Esophagus muscularis mucosa (tissue), 4 donors: ENCODE data around the gene BRSK2. TPM values are rescaled to one million over a fixed set of nuclear protein-coding genes. Genes with fewer than 3 reads are reported as not detected.

ENCODE experiments used
- DNase-seq: peaks from one replicate; pipeline ENCODE4 v3.0.0-alpha.2; 2017; ENCODE audit errors: extremely low spot score
- H3K27ac ChIP-seq, 4 donors: fragments of 200-600 bp; sonication (generic); replicated peaks in 1 of 4; 1 replicate in 3 of 4; 2 replicates in 1 of 4; pipeline ENCODE4 v1.5.1; 2016 to 2019; ENCODE audit warnings: mild to moderate bottlenecking in 1 of 4
- H3K27me3 ChIP-seq, 4 donors: fragments of 200-600 bp; sonication (generic); one replicate each; pipeline versions ENCODE4 v1.5.1 to v1.6.0; 2016 to 2019
- H3K36me3 ChIP-seq, 4 donors: fragments of 200-600 bp; sonication (generic); one replicate each; pipeline ENCODE4 v1.5.1; 2016 to 2019
- H3K4me1 ChIP-seq, 4 donors: fragments of 200-600 bp; sonication (generic); one replicate each; pipeline ENCODE4 v1.5.1; 2016 to 2019
- H3K4me3 ChIP-seq, 4 donors: fragments of 200-600 bp; sonication (generic); 1 replicate in 2 of 4; 2 replicates in 2 of 4; pipeline ENCODE4 v1.5.1; 2016 to 2019; ENCODE audit warnings: mild to moderate bottlenecking in 4 of 4, moderate library complexity in 1 of 4
- H3K9me3 ChIP-seq, 4 donors: fragments of 200-600 bp; sonication (generic); 1 replicate in 3 of 4; 2 replicates in 1 of 4; pipeline ENCODE4 v1.5.1; 2016 to 2019
- CTCF ChIP-seq, 3 experiments: fragments of 200-600 bp in 2 of 3; fragments of 450-650 bp in 1 of 3; sonication (generic) in 2 of 3; IDR thresholded peaks; one replicate each; pipeline ENCODE4 v1.5.1; 2017 to 2019; ENCODE audit warnings: antibody characterized with exemption in 3 of 3, mild to moderate bottlenecking in 2 of 3, moderate library complexity in 1 of 3
- EP300 ChIP-seq: sonication (generic); formaldehyde crosslinking; IDR thresholded peaks from one replicate; pipeline ENCODE4 v1.6.1; 2017; ENCODE audit warnings: antibody characterized with exemption
- POLR2A ChIP-seq: fragments of 450-650 bp; IDR thresholded peaks from one replicate; pipeline ENCODE4 v1.6.1; 2017; ENCODE audit warnings: antibody characterized with exemption, moderate library complexity, mild to moderate bottlenecking, low read depth
- POLR2AphosphoS5 ChIP-seq, 2 donors: sonication (generic); formaldehyde crosslinking; IDR thresholded peaks; one replicate each; pipeline ENCODE4 v1.6.1; 2017; ENCODE audit warnings: antibody characterized with exemption in 2 of 2
- WGBS: methylation state at CpG from one replicate; pipeline ENCODE4 v1.1.5; 2018; 5-methylcytosine and 5-hydroxymethylcytosine counted together
- intact Hi-C: fragments of 100-400 bp; cut with DNase I; formaldehyde crosslinking; loops from one replicate; pipeline ENCODE4 v1.15.1; 2023
- total RNA-seq, 4 donors: library from RNA; depleted of rRNA; stranded (reverse); fragments of >200 nt; gene quantifications; one replicate each; pipeline versions ENCODE4 v1.1.0 to v1.2.1, GENCODE V29; 2016

BRSK2 gene
- total RNA-seq, 4 donors from 2014 or later, result 1.0 to 3.3 (median 2.8) TPM

DNA sequence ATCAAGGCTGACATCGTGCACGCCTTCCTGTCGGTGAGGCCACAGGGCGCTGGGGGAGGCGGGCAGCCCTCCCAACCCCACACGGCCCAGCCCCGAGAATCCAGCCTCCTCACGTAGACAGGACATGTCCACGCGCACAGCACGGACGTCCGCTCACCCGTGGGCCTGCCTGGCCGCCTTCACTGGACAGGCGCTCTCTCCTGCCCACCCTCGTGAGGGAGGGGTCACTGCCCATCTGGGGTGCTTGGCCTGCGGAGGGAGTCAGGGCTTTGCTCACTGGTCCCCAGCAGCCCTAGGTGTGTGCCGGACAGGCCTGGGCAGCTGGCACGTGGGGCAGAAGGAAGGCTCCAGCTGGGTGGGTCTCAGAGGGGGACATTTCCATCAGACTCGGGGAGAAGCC lies 64.8 kb downstream of the BRSK2 start:
- Histone ChIP-seq H3K36me3 (peaks cover 0 to 6% (median 0%) of the 10 kb centered on the region in 4 donors), H3K4me3 (no peak overlapping the region), H3K4me1 (peaks cover 16 to 47% (median 34%) of the 10 kb centered on the region in 4 donors), H3K27ac (no peak overlapping the region), H3K9me3 (no peaks in the 10 kb centered on the region), H3K27me3 (peaks cover 0 to 16% (median 0%) of the 10 kb centered on the region in 4 donors)
- no peak for DNase-seq
- TF ChIP-seq POLR2AphosphoS5 (IDR thresholded peaks at IDR 0.05) (no peak), EP300 (no peak), CTCF (IDR thresholded peaks at IDR 0.05) (no peak), POLR2A (no peak)
- WGBS, result 76% methylated on average over 16 of the region's 21 CpGs
- intact Hi-C loops, result loop anchor here (2.0 kb wide), 1 partner anchor 60 kb away; no protein-coding TSS in a partner anchor

GRCh38 chr11:1455032-1455762 lies 65.5 kb downstream of the BRSK2 start:
- intact Hi-C loops, result loop anchor here (2.0 kb wide), 1 partner anchor 60 kb away; no protein-coding TSS in a partner anchor

GRCh38 chr11:1455763-1456060 lies 66.0 kb downstream of the BRSK2 start:
- Histone ChIP-seq H3K4me1 (peaks cover 16 to 58% (median 46%) of the 10 kb centered on the region in 4 donors), H3K36me3 (peaks cover 0 to 6% (median 0%) of the 10 kb centered on the region in 4 donors), H3K27me3 (peaks cover 0 to 5% (median 0%) of the 10 kb centered on the region in 4 donors), H3K9me3 (no peaks in the 10 kb centered on the region), H3K4me3 (no peak overlapping the region), H3K27ac (no peak overlapping the region)
- DNase-seq, result no peak
- WGBS, result 80% methylated on average over 1 of the region's 5 CpGs
- intact Hi-C loops, result loop anchor here (2.0 kb wide), 1 partner anchor 59 kb away; no protein-coding TSS in a partner anchor
- no peak for TF ChIP-seq POLR2AphosphoS5 (IDR thresholded peaks at IDR 0.05)
- TF ChIP-seq POLR2A, result no peak
- no peak for TF ChIP-seq EP300
- no peak for TF ChIP-seq CTCF (IDR thresholded peaks at IDR 0.05)

More at GRCh38 chr11:1455032-1455762, 65.5 kb downstream of the BRSK2 start:
- H3K27me3 ChIP-seq, result peaks cover 0 to 10% (median 0%) of the 10 kb centered on the region in 4 donors
- no peaks in the 10 kb centered on the region for H3K9me3 ChIP-seq
- H3K36me3 ChIP-seq, result peaks cover 0 to 6% (median 0%) of the 10 kb centered on the region in 4 donors
- no peak overlapping the region for H3K27ac ChIP-seq
- DNase-seq, result no peak
- H3K4me1 ChIP-seq, result peaks cover 16 to 53% (median 41%) of the 10 kb centered on the region in 4 donors
- TF ChIP-seq POLR2AphosphoS5 (IDR thresholded peaks at IDR 0.05), result no peak
- TF ChIP-seq EP300, result no peak
- no peak for TF ChIP-seq POLR2A
- TF ChIP-seq CTCF (IDR thresholded peaks at IDR 0.05), result no peak
- no peak overlapping the region for H3K4me3 ChIP-seq
- WGBS, result 85% methylated on average over 8 of the region's 24 CpGs

- no peak overlapping the region for H3K4me3 ChIP-seq
- intact Hi-C loops, result no loop called here
- H3K36me3 ChIP-seq, result peaks cover 0 to 6% (median 0%) of the 10 kb centered on the region in 4 donors
- TF ChIP-seq POLR2A, result no peak
- TF ChIP-seq POLR2AphosphoS5 (IDR thresholded peaks at IDR 0.05), result no peak
- TF ChIP-seq EP300, result no peak
- no peak for TF ChIP-seq CTCF (IDR thresholded peaks at IDR 0.05)
- 75% methylated on average over 21 of the region's 22 CpGs for WGBS
- DNase-seq, result no peak
- no peak overlapping the region for H3K27ac ChIP-seq
- H3K4me1 ChIP-seq, result peaks cover 16 to 63% (median 50%) of the 10 kb centered on the region in 4 donors
- H3K9me3 ChIP-seq, result no peaks in the 10 kb centered on the region
- no peaks in the 10 kb centered on the region for H3K27me3 ChIP-seq
These were observed 66.4 kb downstream of the BRSK2 start for GRCh38 chr11:1456176-1456575.
